ENCODE measurements around the gene JOSD2.

The JOSD2 gene

DNA sequence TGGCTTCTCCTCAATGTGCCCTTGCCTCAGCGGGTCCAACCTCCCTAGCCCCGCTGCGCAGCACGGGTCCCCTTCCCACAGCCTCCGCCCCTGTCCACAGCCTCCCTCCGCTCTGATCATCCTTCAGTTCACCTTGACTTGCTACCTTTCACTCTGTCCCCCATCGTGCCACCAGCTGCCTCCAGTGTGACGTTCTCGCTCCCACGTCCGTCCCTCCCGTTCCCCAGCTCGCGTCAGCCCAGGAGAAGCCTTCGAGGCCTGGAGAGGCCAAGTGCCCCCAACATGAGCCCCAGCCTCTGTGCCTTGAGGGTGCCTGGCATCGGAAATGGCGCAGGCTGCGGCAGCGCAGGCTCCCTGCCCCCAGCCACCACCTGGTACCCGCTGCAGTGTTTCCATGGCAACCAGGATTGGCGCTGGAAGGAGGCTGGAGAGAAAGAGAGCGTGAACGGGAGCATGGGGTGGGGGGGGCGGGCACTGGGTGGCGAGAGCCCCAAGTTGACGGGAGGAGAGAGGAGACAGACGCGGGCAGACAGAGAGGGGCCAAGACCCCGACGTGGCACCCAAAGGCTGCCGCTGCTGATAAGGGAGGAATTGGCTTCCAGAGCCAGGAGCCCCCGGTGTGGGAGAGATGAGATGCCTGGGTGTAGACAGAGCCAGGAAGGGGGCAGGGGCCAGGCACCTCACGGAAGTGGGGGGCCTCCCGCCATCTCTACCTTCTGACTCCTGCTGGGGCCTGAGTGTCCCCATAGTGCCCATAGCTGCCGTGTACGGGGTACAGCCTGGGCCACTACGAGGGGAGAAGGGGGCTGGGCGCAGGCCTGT is 3.6 kb upstream of the JOSD2 start:
- DNase-seq (ENCODE audit: low read depth in 2 of 2) = no peak

DNA sequence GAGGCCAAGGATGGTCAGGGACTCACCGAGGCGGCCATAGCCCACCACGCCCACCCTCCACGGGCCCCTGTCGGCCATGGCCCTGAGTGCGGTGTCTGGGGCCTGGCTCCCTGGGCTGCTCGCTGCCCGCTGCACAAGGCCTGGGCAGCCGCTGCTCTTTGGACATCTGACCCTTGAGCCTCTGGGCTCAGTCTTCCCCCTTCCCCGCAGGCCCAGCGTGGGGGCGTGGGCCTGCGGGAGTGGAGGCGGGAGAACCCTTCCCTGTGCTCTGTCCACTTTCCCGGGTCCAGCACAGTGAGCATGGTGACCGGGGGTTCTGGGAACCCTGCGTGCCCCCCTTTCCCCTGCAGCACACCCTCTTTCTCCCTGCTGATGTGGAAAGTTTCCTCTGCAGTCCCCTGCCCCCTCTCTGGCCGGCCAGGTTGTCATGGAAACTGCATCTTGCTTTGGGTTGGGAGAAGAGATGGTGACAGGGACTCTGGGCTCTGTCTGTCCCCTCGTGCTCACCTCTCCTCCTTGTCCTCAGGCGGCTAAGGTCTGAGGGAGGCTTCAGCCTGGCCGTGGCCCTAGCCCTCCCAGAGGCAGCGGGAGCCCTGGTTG is 2.9 kb upstream of the JOSD2 start, which contains the start of gene ASPDH:
Gene ASPDH, minus strand, starts transcription at position 168 of the 600 bp plus-strand sequence. Its CDS starts 90 bp downstream, at position 78.
- no peak for DNase-seq (ENCODE audit: low read depth in 2 of 2)

- no peak for DNase-seq (ENCODE audit: low read depth in 2 of 2)
Measured at GRCh38 chr19:50512999-50513745, 2.2 kb upstream of the JOSD2 start.

- no peak for DNase-seq (ENCODE audit: low read depth in 2 of 2)
Measured at GRCh38 chr19:50512112-50512998, 1.4 kb upstream of the JOSD2 start.

DNA sequence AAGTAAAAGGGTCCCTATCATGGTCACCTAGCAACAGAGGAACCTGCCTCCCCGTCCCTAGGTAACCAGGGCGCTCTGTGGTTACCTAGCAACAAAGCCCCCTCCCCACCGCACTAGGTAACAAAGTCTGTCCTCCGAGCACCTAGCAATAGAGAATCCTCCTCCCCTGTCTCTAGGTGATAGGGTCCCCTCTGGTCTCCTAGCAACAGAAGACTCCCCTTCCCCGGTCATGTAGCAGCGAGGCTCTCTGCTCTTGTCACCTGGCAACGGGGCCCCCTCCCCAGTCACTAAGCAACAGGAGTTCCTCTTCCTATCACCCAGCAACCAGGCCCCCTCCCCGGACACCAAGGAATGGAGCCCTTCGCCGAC is 307 bp downstream of the JOSD2 start:
- DNase-seq (ENCODE audit: low read depth in 2 of 2) = no peak

GRCh38 chr19:50510121-50510670 is 795 bp downstream of the JOSD2 start:
- no peak for DNase-seq (ENCODE audit: low read depth in 2 of 2)

GRCh38 chr19:50509366-50509765 is 1.6 kb downstream of the JOSD2 start:
- DNase-seq (ENCODE audit: low read depth in 2 of 2) = no peak

DNA sequence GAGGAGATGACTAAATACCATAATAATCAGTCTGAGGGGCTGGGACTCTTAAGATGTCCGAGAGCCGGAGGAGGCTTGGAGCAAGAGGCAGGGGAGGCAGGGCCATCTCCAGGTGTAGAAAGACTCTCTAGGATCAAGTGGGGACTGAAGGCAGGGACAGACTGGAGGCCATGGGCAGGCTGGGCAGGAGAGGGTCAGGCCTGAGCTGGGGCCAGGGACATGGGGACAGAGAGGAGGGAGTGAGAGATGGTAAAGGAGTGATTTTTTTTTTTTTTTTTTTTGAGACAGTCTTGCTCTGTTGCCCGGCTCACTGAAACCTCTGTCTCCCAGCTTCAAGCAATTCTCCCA is 2.2 kb downstream of the JOSD2 start:
- no peak for DNase-seq (ENCODE audit: low read depth in 2 of 2)

- no peak for DNase-seq (ENCODE audit: low read depth in 2 of 2)
Measured at GRCh38 chr19:50507376-50507775, 3.6 kb downstream of the JOSD2 start.

GRCh38 chr19:50506700-50507099 is 4.3 kb downstream of the JOSD2 start:
- DNase-seq (ENCODE audit: low read depth in 2 of 2) = no peak

GRCh38 chr19:50505856-50506611 is 5.0 kb downstream of the JOSD2 start:
- no peak for DNase-seq (ENCODE audit: low read depth in 2 of 2)

DNA sequence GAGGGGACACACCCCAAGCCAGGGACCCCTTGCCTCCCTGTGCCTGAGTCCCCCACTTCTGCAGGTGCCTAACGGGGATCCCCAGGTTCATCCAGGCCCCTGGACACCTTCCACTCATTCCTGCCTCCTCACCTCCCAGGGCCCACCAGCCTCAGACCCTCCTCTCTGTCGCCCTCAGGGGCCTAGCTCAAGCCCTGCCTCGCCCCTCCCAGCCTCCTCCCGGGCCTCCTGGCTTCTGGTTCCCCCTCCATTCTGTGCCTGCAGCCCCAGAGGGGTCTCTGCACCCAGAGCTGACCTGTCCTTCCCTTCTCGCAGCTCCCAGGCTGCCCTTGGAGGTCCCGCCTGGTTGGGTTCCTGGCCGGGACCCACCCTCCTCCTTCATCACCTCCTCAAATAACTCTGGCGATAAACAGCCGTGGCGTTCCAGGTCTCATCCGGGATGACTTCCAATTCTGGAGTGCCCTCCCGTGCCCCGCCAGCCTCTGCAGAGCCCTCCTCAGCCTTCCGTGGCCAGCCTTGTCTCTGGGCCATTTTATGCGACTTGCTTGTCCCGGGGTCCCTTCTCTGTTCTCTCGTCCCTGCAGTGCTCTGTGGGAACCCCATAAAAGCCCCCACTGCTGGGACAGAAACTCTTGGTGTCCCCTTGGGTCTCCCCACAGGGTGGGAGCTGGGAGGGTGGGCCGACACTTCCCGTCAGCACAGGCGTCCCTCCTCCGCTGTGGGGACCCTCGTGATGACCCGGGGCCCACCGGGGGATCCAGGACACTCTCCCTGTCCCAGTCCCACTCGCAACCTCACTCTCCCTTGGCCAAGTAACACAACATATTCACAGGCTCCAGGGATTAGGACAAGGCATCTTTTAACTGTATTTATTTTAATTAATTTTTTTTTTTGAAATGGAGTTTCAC is 9.2 kb downstream of the JOSD2 start:
- DNase-seq (ENCODE audit: low read depth in 2 of 2) = no peak

GRCh38 chr19:50501186-50501567 is 9.8 kb downstream of the JOSD2 start:
- DNase-seq (ENCODE audit: low read depth in 2 of 2) = no peak

GRCh38 chr19:50500753-50501151 is 10.2 kb downstream of the JOSD2 start:
- no peak for DNase-seq (ENCODE audit: low read depth in 2 of 2)

DNA sequence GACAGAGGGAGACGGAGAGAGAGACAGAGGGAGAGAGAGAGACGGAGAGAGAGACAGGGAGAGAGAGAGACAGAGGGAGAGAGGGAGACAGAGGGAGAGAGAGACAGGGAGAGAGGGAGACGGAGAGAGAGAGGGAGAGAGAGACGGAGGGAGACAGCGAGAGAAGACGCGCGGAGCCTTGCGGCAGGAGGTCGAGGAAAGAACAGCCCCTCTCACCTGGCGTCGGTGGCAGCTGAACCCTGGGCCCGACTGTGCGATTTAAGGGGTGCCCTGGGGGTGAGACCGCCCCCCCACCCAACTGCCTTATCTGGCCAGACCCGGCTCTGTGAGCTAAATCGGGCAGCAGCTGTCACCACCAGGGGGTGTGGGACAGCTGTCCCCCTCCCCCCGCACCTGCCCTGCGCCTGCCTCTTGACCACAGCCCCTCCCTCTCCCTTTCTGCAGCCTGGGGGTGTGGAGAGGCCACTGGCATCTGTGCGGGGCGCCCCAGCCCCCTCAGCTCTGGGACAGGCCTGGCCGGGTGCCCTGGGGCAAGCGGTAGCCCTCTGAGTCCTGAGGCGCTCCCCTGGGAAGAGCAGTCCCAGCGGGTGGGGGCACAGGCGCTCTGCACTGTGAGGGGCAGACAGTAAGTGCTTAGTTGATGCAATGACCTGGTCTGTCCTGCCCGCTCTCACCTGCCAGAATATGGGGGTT is 10.8 kb downstream of the JOSD2 start:
- no peak for DNase-seq (ENCODE audit: low read depth in 2 of 2)

DNA sequence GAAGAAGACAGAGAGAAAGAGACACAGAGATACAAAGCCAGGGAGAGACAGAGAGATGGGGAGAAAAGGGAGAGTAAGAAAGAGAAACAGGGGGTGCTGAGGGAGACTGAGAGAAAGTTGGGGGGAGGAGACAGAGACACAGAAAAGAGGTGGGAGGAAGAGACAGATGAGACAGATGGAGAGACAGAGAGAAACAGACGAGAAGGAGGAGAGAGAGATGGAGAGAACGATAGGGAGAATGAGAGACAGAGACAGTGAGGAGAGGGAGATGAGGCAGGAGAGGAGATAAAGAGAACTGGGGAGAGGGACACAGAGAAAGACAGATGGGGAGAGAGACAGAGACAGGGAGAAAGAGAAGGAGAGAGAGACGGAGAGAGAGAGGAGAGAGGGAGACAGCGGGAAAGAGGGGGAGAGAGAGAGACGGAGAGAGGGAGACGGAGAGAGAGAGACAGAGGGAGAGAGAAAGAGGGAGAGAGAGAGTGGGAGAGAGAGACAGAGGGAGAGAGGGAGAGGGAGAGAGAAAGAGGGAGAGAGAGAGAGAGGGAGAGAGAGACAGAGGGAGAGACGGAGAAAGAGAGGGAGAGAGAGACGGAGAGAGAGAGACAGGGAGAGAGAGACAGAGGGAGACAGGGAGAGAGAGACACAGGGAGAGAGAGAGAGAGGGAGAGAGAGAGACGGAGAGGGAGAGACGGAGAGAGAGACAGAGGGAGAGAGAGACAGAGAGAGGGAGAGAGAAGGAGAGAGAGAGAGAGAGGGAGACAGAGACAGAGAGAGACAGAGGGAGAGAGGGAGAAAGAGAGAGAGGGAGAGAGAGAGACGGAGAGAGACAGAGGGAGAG is 12.6 kb downstream of the JOSD2 start:
- DNase-seq (ENCODE audit: low read depth in 2 of 2) = no peak

GRCh38 chr19:50497022-50497405 is 14.0 kb downstream of the JOSD2 start:
- DNase-seq (ENCODE audit: low read depth in 2 of 2) = no peak

Data from stimulated activated CD4-positive, alpha-beta T cell treated with anti-CD3 and anti-CD28 coated beads, Interleukin-15, amount 100 ng/mL, for 48 hours (primary cell).